HepG2 (cell line): ENCODE results near the gene LGALS1. TPM values are rescaled to one million over a fixed set of nuclear protein-coding genes. Genes with fewer than 3 reads are reported as not detected.

ENCODE experiments used
- CENPX ChIP-seq: sonication (generic); formaldehyde crosslinking; IDR thresholded peaks from 2 replicates; pipeline ENCODE4 v1.9.0; 2021; ENCODE audit warnings: mild to moderate bottlenecking, missing genetic modification reagents, moderate library complexity
- ELF1 ChIP-seq: sonication (generic); formaldehyde crosslinking; IDR thresholded peaks from 2 replicates; pipeline ENCODE4 v1.4.0; 2020; ENCODE audit warnings: missing genetic modification reagents
- FOXC1 ChIP-seq: sonication (generic); formaldehyde crosslinking; IDR thresholded peaks from 2 replicates; pipeline ENCODE4 v1.8.0; 2022; ENCODE audit warnings: mild to moderate bottlenecking, missing genetic modification reagents, borderline replicate concordance
- MBD4 ChIP-seq: IDR thresholded peaks from 2 replicates; pipeline ENCODE4 v1.6.1; 2012; ENCODE audit warnings: low read length, inconsistent platforms, borderline replicate concordance
- MED1 ChIP-seq: sonication (generic); formaldehyde crosslinking; IDR thresholded peaks from 2 replicates; pipeline ENCODE4 v1.4.0; 2020; ENCODE audit warnings: missing genetic modification reagents
- NR0B2 ChIP-seq: sonication (generic); formaldehyde crosslinking; IDR thresholded peaks from 2 replicates; pipeline ENCODE4 v1.4.0; 2020; ENCODE audit warnings: mild to moderate bottlenecking, missing genetic modification reagents
- NR3C1 ChIP-seq: sonication (generic); formaldehyde crosslinking; IDR thresholded peaks from 2 replicates; pipeline ENCODE4 v1.4.0; 2020; ENCODE audit warnings: missing genetic modification reagents
- PAX8 ChIP-seq: sonication (generic); formaldehyde crosslinking; IDR thresholded peaks from 2 replicates; pipeline ENCODE4 v1.8.0; 2022; ENCODE audit warnings: mild to moderate bottlenecking, missing genetic modification reagents, borderline replicate concordance
- SIN3A ChIP-seq: IDR thresholded peaks from 2 replicates; pipeline ENCODE4 v1.6.1; 2011; ENCODE audit warnings: low read depth, mild to moderate bottlenecking, control low read depth, low read length, borderline replicate concordance
- SKIL ChIP-seq: sonication (generic); formaldehyde crosslinking; IDR thresholded peaks from 2 replicates; pipeline ENCODE4 v1.8.0; 2022; ENCODE audit warnings: missing genetic modification reagents, mild to moderate bottlenecking, moderate library complexity, borderline replicate concordance
- TBP ChIP-seq: sonication (generic); formaldehyde crosslinking; IDR thresholded peaks from 2 replicates; pipeline ENCODE4 v1.5.0; 2020; ENCODE audit warnings: missing genetic modification reagents
- TFDP1 ChIP-seq: IDR thresholded peaks from 2 replicates; pipeline ENCODE4 v1.6.1; 2016; ENCODE audit warnings: missing compliant biosample characterization, missing genetic modification reagents, borderline replicate concordance
- WIZ ChIP-seq: sonication (generic); formaldehyde crosslinking; IDR thresholded peaks from 2 replicates; pipeline ENCODE4 v1.5.1; 2020; ENCODE audit warnings: mild to moderate bottlenecking, missing genetic modification reagents
- YEATS4 ChIP-seq: sonication (generic); formaldehyde crosslinking; IDR thresholded peaks from 2 replicates; pipeline ENCODE4 v1.4.0; 2020; ENCODE audit warnings: missing genetic modification reagents, borderline replicate concordance
- ZBTB14 ChIP-seq: sonication (generic); formaldehyde crosslinking; IDR thresholded peaks from 2 replicates; pipeline ENCODE4 v1.4.0; 2020; ENCODE audit warnings: missing genetic modification reagents
- ZEB1 ChIP-seq: IDR thresholded peaks from 2 replicates; pipeline ENCODE4 v1.6.1; 2012; ENCODE audit warnings: mild to moderate bottlenecking, low read depth, inconsistent platforms; ENCODE audit not compliant: insufficient replicate concordance
- ZNF574 ChIP-seq: sonication (generic); formaldehyde crosslinking; IDR thresholded peaks from 2 replicates; pipeline ENCODE4 v1.4.0; 2020; ENCODE audit warnings: missing genetic modification reagents
- ZNF580 ChIP-seq: IDR thresholded peaks from 2 replicates; pipeline ENCODE4 v1.6.1; 2016; ENCODE audit warnings: low read depth, borderline replicate concordance
- ZNF652 ChIP-seq: IDR thresholded peaks from 2 replicates; pipeline ENCODE4 v1.6.1; 2016; ENCODE audit warnings: low read depth, borderline replicate concordance
- polyA plus RNA-seq, 8 experiments: library from polyadenylated mRNA; depleted of rRNA in 3 of 8; stranded (reverse) in 7 of 8; unstranded in 1 of 8; fragments of >200 nt; fragmentation: Illumina TruSeq in 4 of 8; extraction: Trizol in 4 of 8; gene quantifications; 2 replicates each; pipeline versions ENCODE4 v1.2.1 to v1.2.3, GENCODE V29; 2011 to 2016; ENCODE audit warnings: low read depth in 4 of 8, missing spikeins in 1 of 8, mixed read lengths in 1 of 8; ENCODE audit not compliant: insufficient read depth in 1 of 8
- total RNA-seq, 5 experiments: library from RNA; depleted of rRNA; stranded (reverse); fragments of >200 nt; fragmentation: Illumina TruSeq; extraction: Trizol; gene quantifications; 2 replicates each; pipeline ENCODE4 v1.2.3, GENCODE V29; 2016; ENCODE audit warnings: low read depth in 1 of 5

Gene LGALS1
- total and polyA plus RNA-seq, 2 of the 13 experiments (the other 11 are each of a cell fraction or from before 2014, with no cell fraction given), result 103 to 858 TPM

GRCh38 chr22:37658133-37659065 is 17.0 kb upstream of the LGALS1 start, which contains the start of gene PDXP (continued):
- TF ChIP-seq ZNF574 (CRISPR knock-in tag) (peak; percentile 37; the same call in 1 of the 2 replicates), TFDP1 (peak; percentile 91), MBD4 (no peak), YEATS4 (CRISPR knock-in tag) (peak; percentile 61; the same call in 1 of the 2 replicates), PAX8 (CRISPR knock-in tag) (peak; percentile 72; the same call in 1 of the 2 replicates), NR0B2 (CRISPR knock-in tag) (no peak; the same call in 1 of the 2 replicates), ZEB1 (no peak), CENPX (CRISPR knock-in tag) (no peak), ZBTB14 (CRISPR knock-in tag) (peak; percentile 84), SIN3A (peak; percentile 60; the same call in 1 of the 2 replicates), TBP (no peak), ELF1 (peak; percentile 20; the same call in 1 of the 2 replicates), ZNF652 (CRISPR knock-in tag) (no peak), ZNF580 (no peak), SKIL (CRISPR knock-in tag) (no peak), WIZ (CRISPR knock-in tag) (no peak), MED1 (CRISPR knock-in tag) (peak; percentile 45; the same call in 1 of the 2 replicates), NR3C1 (CRISPR knock-in tag) (no peak), FOXC1 (CRISPR knock-in tag) (no peak)
